ENCODE data around the gene ALG5. TPM values are rescaled to one million over a fixed set of nuclear protein-coding genes. Genes with fewer than 3 reads are reported as not detected.

ALG5 gene
- total and polyA plus RNA-seq, 7 experiments from 2014 or later, result 12.1 to 82.2 (median 23.7) TPM

DNA sequence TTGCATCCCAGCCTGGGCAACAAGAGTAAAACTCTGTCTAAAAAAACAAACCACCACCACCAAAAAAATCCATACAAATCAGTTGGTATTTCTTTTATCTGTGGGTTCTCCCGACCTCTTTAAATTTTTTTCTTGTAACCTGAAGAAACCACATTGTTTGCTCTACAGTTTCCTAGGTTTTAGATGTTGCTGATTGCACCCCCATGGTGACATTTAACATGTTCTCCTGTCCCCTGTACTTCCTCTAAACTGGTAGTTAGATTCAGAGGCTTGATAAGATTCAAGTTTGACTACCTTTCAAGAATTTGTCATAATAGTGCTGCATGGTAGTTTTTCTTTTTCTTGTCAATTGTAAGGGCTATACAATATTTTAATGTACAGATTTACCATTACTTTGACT, 24.0 kb downstream of the ALG5 start:
- Histone ChIP-seq H3K36me3 (ENCODE audit: control insufficient read depth in 2 of 3, insufficient read depth in 3 of 3, low read length in 3 of 3) (peaks cover 0 to 39% (median 17%) of the 10 kb centered on the region in 3 experiments), H3K27ac (ENCODE audit: low read depth, low read length) (no peak overlapping the region), H3K4me3 (ENCODE audit: low read length) (no peak overlapping the region), H3K27me3 (ENCODE audit: control insufficient read depth in 2 of 2, insufficient read depth in 2 of 2, low read length in 2 of 2) (no peaks in the 10 kb centered on the region), H3K9me3 (ENCODE audit: control insufficient read depth in 2 of 3, low read length in 3 of 3) (no peaks in the 10 kb centered on the region), H3K4me1 (ENCODE audit: control insufficient read depth in 2 of 2, insufficient read depth in 2 of 2, low read length in 2 of 2) (no peaks in the 10 kb centered on the region)
- POLR2A ChIA-PET, result no interaction called here
- intact Hi-C loops (cut with micrococcal nuclease), result no loop called here
- ATAC-seq (no peak), DNase-seq (no peak)
- H3K4me3 Mint-ChIP-seq, result no peak overlapping the region
- CTCF ChIA-PET, result no interaction called here
- peaks cover 0 to 5% (median 0%) of the 10 kb centered on the region in 11 donors for H3K9me3 Mint-ChIP-seq
- peaks cover 0 to 7% (median 0%) of the 10 kb centered on the region in 7 donors for H3K4me1 Mint-ChIP-seq
- no peaks in the 10 kb centered on the region for H3K27me3 Mint-ChIP-seq
- H3K27ac Mint-ChIP-seq, result no peak overlapping the region
- peaks cover 4 to 45% (median 33%) of the 10 kb centered on the region in 5 donors for H3K36me3 Mint-ChIP-seq

DNA sequence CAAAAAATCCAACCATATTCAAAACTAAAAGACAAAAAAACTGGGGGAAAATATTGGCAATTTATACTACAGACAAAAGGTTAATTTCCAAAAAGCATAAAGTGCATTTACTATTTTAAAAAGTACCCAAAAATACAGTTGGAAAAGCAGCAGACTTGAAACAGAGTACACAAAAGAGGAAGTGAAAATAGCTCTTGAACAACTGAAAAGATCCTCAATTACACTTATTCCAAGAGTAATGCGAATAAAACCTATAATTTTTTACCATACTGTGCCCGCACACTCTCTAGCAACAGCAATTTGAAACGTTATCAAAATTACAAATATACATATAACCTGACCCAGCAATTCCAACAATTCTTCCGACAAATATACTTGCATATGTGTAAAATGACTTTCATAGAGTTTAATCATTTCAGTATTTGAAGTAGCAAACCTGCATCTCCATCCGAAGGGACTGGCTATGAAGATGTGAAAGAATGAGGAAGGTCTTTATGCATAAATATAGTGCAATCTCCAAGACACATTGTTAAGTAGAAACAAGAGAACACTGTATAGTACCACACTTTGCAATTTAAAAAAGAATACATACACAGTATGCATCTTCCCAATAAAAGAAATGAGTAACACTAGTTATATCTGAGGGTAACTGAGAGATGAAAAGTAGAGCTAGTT, 25.4 kb downstream of the ALG5 start:
- peaks cover 0 to 7% (median 0%) of the 10 kb centered on the region in 7 donors for H3K4me1 Mint-ChIP-seq
- Histone ChIP-seq H3K27ac (ENCODE audit: low read depth, low read length) (no peak overlapping the region), H3K9me3 (ENCODE audit: control insufficient read depth in 2 of 3, low read length in 3 of 3) (no peaks in the 10 kb centered on the region), H3K4me1 (ENCODE audit: control insufficient read depth in 2 of 2, insufficient read depth in 2 of 2, low read length in 2 of 2) (no peaks in the 10 kb centered on the region), H3K27me3 (ENCODE audit: control insufficient read depth in 2 of 2, insufficient read depth in 2 of 2, low read length in 2 of 2) (no peaks in the 10 kb centered on the region), H3K4me3 (ENCODE audit: low read length) (no peak overlapping the region), H3K36me3 (ENCODE audit: control insufficient read depth in 2 of 3, insufficient read depth in 3 of 3, low read length in 3 of 3) (peaks cover 0 to 35% (median 11%) of the 10 kb centered on the region in 3 experiments)
- ATAC-seq (no peak), DNase-seq (no peak)
- ChIA-PET CTCF (no interaction called here), POLR2A (no interaction called here)
- H3K27ac Mint-ChIP-seq, result no peak overlapping the region
- intact Hi-C loops (cut with micrococcal nuclease), result no loop called here
- H3K9me3 Mint-ChIP-seq, result peaks cover 0 to 5% (median 0%) of the 10 kb centered on the region in 11 donors
- no peak overlapping the region for H3K4me3 Mint-ChIP-seq
- peaks cover 5 to 50% (median 33%) of the 10 kb centered on the region in 5 donors for H3K36me3 Mint-ChIP-seq
- no peaks in the 10 kb centered on the region for H3K27me3 Mint-ChIP-seq

DNA sequence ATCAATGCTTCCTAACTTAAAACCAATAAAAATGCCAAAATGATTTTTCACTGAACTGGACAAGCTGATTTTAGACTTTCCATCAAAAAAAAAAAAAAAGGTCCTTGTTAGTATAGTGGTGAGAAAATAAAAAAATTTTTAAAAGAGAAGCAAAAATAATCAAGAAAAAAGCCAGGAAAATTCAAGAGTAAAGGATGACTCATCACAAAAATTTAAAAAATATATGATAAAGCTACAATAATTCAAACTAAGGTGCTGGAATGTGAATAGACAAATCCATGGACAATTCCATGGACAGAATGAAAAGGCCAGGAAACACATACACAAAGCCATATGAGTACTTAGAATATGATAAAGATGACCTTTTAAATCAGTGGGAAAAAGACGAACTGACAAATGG, 26.1 kb downstream of the ALG5 start:
- DNase-seq, result no peak
- no peak for ATAC-seq
- ChIA-PET POLR2A (no interaction called here), CTCF (no interaction called here)
- peaks cover 0 to 35% (median 8%) of the 10 kb centered on the region in 3 experiments for H3K36me3 ChIP-seq (ENCODE audit: control insufficient read depth in 2 of 3, insufficient read depth in 3 of 3, low read length in 3 of 3)
- no peaks in the 10 kb centered on the region for H3K4me1 ChIP-seq (ENCODE audit: control insufficient read depth in 2 of 2, insufficient read depth in 2 of 2, low read length in 2 of 2)
- H3K9me3 Mint-ChIP-seq, result peaks cover 0 to 5% (median 0%) of the 10 kb centered on the region in 11 donors
- no peaks in the 10 kb centered on the region for H3K27me3 ChIP-seq (ENCODE audit: control insufficient read depth in 2 of 2, insufficient read depth in 2 of 2, low read length in 2 of 2)
- H3K4me3 ChIP-seq (ENCODE audit: low read length), result no peak overlapping the region
- no peak overlapping the region for H3K27ac ChIP-seq (ENCODE audit: low read depth, low read length)
- H3K9me3 ChIP-seq (ENCODE audit: control insufficient read depth in 2 of 3, low read length in 3 of 3), result no peaks in the 10 kb centered on the region
- H3K27me3 Mint-ChIP-seq, result no peaks in the 10 kb centered on the region
- H3K4me1 Mint-ChIP-seq, result peaks cover 0 to 7% (median 0%) of the 10 kb centered on the region in 7 donors
- H3K27ac Mint-ChIP-seq, result no peak overlapping the region
- H3K4me3 Mint-ChIP-seq, result no peak overlapping the region
- peaks cover 9 to 51% (median 39%) of the 10 kb centered on the region in 5 donors for H3K36me3 Mint-ChIP-seq
- intact Hi-C loops (cut with micrococcal nuclease), result no loop called here

DNA sequence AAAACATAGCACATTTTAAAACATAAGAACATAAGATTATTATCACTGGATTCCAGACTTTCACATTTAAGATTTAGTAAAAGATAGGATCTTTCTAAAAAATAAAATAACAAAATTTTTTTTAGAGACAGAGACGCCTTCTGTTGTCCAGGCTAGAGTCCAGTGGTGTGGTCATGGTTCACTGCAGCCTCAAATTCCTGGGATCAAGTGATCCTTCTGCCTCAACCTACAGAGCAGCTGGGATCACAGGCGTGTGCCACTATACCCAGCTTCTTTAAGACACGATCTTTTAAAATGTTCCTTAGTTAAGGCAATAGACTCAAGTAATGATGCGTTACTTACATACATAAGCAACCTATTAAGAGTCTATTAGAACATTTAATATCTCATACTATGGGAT, 32.7 kb downstream of the ALG5 start:
- POLR2A ChIA-PET, result no interaction called here
- DNase-seq (no peak), ATAC-seq (no peak)
- H3K27me3 Mint-ChIP-seq, result no peaks in the 10 kb centered on the region
- peaks cover 0 to 11% (median 0%) of the 10 kb centered on the region in 7 donors for H3K4me1 Mint-ChIP-seq
- no peak overlapping the region for H3K27ac ChIP-seq (ENCODE audit: low read depth, low read length)
- H3K4me3 Mint-ChIP-seq, result no peak overlapping the region
- no peak overlapping the region for H3K4me3 ChIP-seq (ENCODE audit: low read length)
- no peaks in the 10 kb centered on the region for H3K9me3 Mint-ChIP-seq
- CTCF ChIA-PET, result no interaction called here
- H3K27ac Mint-ChIP-seq, result no peak overlapping the region
- H3K4me1 ChIP-seq (ENCODE audit: control insufficient read depth in 2 of 2, insufficient read depth in 2 of 2, low read length in 2 of 2), result no peaks in the 10 kb centered on the region
- H3K36me3 Mint-ChIP-seq, result peaks cover 19 to 52% (median 33%) of the 10 kb centered on the region in 5 donors
- intact Hi-C loops (cut with micrococcal nuclease), result no loop called here
- H3K27me3 ChIP-seq (ENCODE audit: control insufficient read depth in 2 of 2, insufficient read depth in 2 of 2, low read length in 2 of 2), result no peaks in the 10 kb centered on the region
- H3K9me3 ChIP-seq (ENCODE audit: control insufficient read depth in 2 of 3, low read length in 3 of 3), result no peaks in the 10 kb centered on the region
- peaks cover 0 to 58% (median 0%) of the 10 kb centered on the region in 3 experiments for H3K36me3 ChIP-seq (ENCODE audit: control insufficient read depth in 2 of 3, insufficient read depth in 3 of 3, low read length in 3 of 3)

DNA sequence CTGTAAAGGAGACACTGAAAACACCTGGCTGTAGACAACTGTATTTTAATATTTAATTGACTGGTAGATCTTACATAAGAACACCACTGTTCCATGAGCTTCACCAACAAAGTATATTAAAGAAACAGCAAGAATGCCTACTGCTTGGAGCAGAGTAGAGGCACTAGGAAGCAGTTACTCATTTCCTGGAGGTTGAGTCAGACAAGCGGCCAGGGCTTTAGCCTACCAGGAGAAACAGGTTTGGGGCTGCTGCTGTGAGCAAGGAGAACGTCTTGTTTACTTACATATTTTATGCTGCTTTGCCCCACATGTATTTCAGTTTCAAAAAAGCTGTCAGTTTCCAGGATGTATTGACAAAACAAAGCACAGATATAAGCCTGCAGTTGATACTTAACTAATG, 33.4 kb downstream of the ALG5 start:
- no peaks in the 10 kb centered on the region for H3K4me1 ChIP-seq (ENCODE audit: control insufficient read depth in 2 of 2, insufficient read depth in 2 of 2, low read length in 2 of 2)
- no peak for ATAC-seq
- no peak overlapping the region for H3K4me3 Mint-ChIP-seq
- no peaks in the 10 kb centered on the region for H3K9me3 ChIP-seq (ENCODE audit: control insufficient read depth in 2 of 3, low read length in 3 of 3)
- ChIA-PET CTCF (no interaction called here), POLR2A (no interaction called here)
- no peak overlapping the region for H3K27ac Mint-ChIP-seq
- intact Hi-C loops (cut with micrococcal nuclease), result no loop called here
- H3K27ac ChIP-seq (ENCODE audit: low read depth, low read length), result no peak overlapping the region
- H3K27me3 ChIP-seq (ENCODE audit: control insufficient read depth in 2 of 2, insufficient read depth in 2 of 2, low read length in 2 of 2), result no peaks in the 10 kb centered on the region
- H3K9me3 Mint-ChIP-seq, result no peaks in the 10 kb centered on the region
- no peak overlapping the region for H3K4me3 ChIP-seq (ENCODE audit: low read length)
- no peaks in the 10 kb centered on the region for H3K27me3 Mint-ChIP-seq
- peaks cover 0 to 11% (median 0%) of the 10 kb centered on the region in 7 donors for H3K4me1 Mint-ChIP-seq
- H3K36me3 Mint-ChIP-seq, result peaks cover 19 to 49% (median 30%) of the 10 kb centered on the region in 5 donors
- no peak for DNase-seq
- peaks cover 0 to 57% (median 0%) of the 10 kb centered on the region in 3 experiments for H3K36me3 ChIP-seq (ENCODE audit: control insufficient read depth in 2 of 3, insufficient read depth in 3 of 3, low read length in 3 of 3)

DNA sequence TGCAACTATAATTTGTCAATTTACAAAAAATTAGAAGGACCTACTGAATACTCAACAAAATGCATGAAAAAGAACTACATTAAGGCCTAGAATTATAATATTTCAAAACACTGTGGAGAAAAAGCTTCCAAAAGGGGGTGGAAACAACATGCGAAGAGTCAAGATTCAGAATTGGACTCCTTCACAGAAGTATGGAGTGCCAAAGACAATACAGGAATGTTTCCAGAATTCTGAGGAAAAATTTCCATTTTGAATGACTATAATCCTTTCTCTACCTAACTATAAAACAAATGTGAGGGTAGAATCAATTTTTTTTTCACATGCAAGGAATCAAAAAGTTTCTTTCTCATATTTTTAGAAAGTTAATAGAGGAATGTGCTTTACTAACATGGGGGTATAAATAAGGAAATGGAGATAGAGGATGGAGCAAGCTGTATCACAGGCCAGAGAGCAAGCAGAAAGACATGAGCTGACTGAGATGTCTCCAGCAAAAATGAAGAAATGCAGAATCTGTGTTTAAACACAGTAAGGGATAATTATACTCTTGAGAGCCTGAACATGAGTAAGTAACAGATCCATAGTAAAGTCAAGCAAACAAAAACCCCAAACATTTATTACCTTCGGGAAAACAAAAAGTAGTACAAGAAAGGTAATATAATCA, 39.6 kb downstream of the ALG5 start:
- intact Hi-C loops (cut with micrococcal nuclease), result no loop called here
- ATAC-seq, result no peak

More for the DNA sequence above, 39.6 kb downstream of the ALG5 start:
- Mint-ChIP-seq H3K4me1 (peaks cover 0 to 19% (median 8%) of the 10 kb centered on the region in 7 donors), H3K9me3 (no peaks in the 10 kb centered on the region), H3K4me3 (no peak overlapping the region), H3K27me3 (no peaks in the 10 kb centered on the region), H3K36me3 (peaks cover 9 to 58% (median 32%) of the 10 kb centered on the region in 5 donors), H3K27ac (peak overlapping the region in 2 of 9 donors; percentile 43 to 79)
- CTCF ChIA-PET, result no interaction called here
- Histone ChIP-seq H3K4me1 (ENCODE audit: control insufficient read depth in 2 of 2, insufficient read depth in 2 of 2, low read length in 2 of 2) (no peaks in the 10 kb centered on the region), H3K27me3 (ENCODE audit: control insufficient read depth in 2 of 2, insufficient read depth in 2 of 2, low read length in 2 of 2) (no peaks in the 10 kb centered on the region), H3K4me3 (ENCODE audit: low read length) (no peak overlapping the region), H3K9me3 (ENCODE audit: control insufficient read depth in 2 of 3, low read length in 3 of 3) (no peaks in the 10 kb centered on the region), H3K36me3 (ENCODE audit: control insufficient read depth in 2 of 3, insufficient read depth in 3 of 3, low read length in 3 of 3) (peaks cover 0 to 33% (median 0%) of the 10 kb centered on the region in 3 experiments), H3K27ac (ENCODE audit: low read depth, low read length) (no peak overlapping the region)
- DNase-seq, result no peak
- POLR2A ChIA-PET, result no interaction called here
